HG02623 (cell line): Measurements from ENCODE around the gene DNASE1L2.
"Not testable (repeated sequence)": the region's sequence is repeated elsewhere in the genome, so short reads cannot be mapped to it uniquely, and the experiment has no call there.

ENCODE experiments used
- ATAC-seq: cut with Tn5 transposase; IDR thresholded peaks from one replicate; pipeline ENCODE4 v1.9.1; 2021; ENCODE audit warnings: moderate library complexity; ENCODE audit not compliant: unreplicated experiment

Gene DNASE1L2

GRCh38 chr16:2238150-2238837 lies 2.0 kb downstream of the DNASE1L2 start:
- ATAC-seq = no peak

- no peak for ATAC-seq
Observed at GRCh38 chr16:2238838-2239675, 2.8 kb downstream of the DNASE1L2 start.

GRCh38 chr16:2240331-2240730 lies 4.1 kb downstream of the DNASE1L2 start:
- ATAC-seq = not testable (repeated sequence)

- ATAC-seq = no peak
Observed at GRCh38 chr16:2242598-2242997, 6.4 kb downstream of the DNASE1L2 start.

- no peak for ATAC-seq
Observed at GRCh38 chr16:2243031-2243528, 6.8 kb downstream of the DNASE1L2 start.

GRCh38 chr16:2243781-2244180 lies 7.5 kb downstream of the DNASE1L2 start:
- no peak for ATAC-seq

- no peak for ATAC-seq
Observed at GRCh38 chr16:2244301-2244700, 8.1 kb downstream of the DNASE1L2 start.

GRCh38 chr16:2244926-2245795 lies 8.9 kb downstream of the DNASE1L2 start:
- ATAC-seq = no peak

GRCh38 chr16:2246301-2246885 lies 10.1 kb downstream of the DNASE1L2 start:
- no peak for ATAC-seq

GRCh38 chr16:2250652-2251295 lies 14.5 kb downstream of the DNASE1L2 start:
- ATAC-seq = no peak

- peak; percentile 82 for ATAC-seq
Observed at GRCh38 chr16:2251296-2252111, 15.3 kb downstream of the DNASE1L2 start, which contains the start of gene ECI1. TSS of gene ECI1 (minus strand) at chr16:2251587. CDS start at chr16:2251566, 21 bp downstream.

- ATAC-seq = no peak
Observed at GRCh38 chr16:2252806-2253148, 16.5 kb downstream of the DNASE1L2 start.

- no peak for ATAC-seq
Observed at GRCh38 chr16:2253293-2253692, 17.0 kb downstream of the DNASE1L2 start.

- no peak for ATAC-seq
Observed at GRCh38 chr16:2256531-2257140, 20.4 kb downstream of the DNASE1L2 start.

GRCh38 chr16:2257726-2258125 lies 21.5 kb downstream of the DNASE1L2 start:
- no peak for ATAC-seq

GRCh38 chr16:2258530-2258929 lies 22.3 kb downstream of the DNASE1L2 start:
- not testable (repeated sequence) for ATAC-seq

GRCh38 chr16:2260250-2260649 lies 24.0 kb downstream of the DNASE1L2 start:
- ATAC-seq = no peak

GRCh38 chr16:2263026-2263425 lies 26.8 kb downstream of the DNASE1L2 start:
- ATAC-seq = not testable (repeated sequence)

- ATAC-seq = not testable (repeated sequence)
Observed at GRCh38 chr16:2266887-2267286, 30.6 kb downstream of the DNASE1L2 start.
